H1 (cell line): Measurements from ENCODE around the gene TDRKH. TPM values are rescaled to one million over a fixed set of nuclear protein-coding genes. Genes with fewer than 3 reads are reported as not detected.

Experiments
- CTCF ChIA-PET: fragments of 300-600 bp; sonication (Branson Sonifier 250); formaldehyde crosslinking; loops from one replicate; lab custom pipeline; 2021; ENCODE audit not compliant: partially characterized antibody; lab: Charles Lee
- POLR2A ChIA-PET: fragments of 300-600 bp; sonication (Branson Sonifier 250); formaldehyde crosslinking; loops from one replicate; lab custom pipeline; 2021; ENCODE audit warnings: inconsistent platforms; ENCODE audit not compliant: partially characterized antibody; lab: Charles Lee
- DNase-seq, 2 experiments: peaks; one replicate each; pipeline versions ENCODE4 v3.0.0 to v3.0.0-alpha.2; 2010 to 2022; ENCODE audit warnings: low spot score in 2 of 2, low read depth in 1 of 2, mixed read lengths in 1 of 2
- FAIRE-seq: peaks from 2 replicates; lab custom pipeline; 2011; peaks lifted over from hg19 to GRCh38; lab: Jason Lieb, UNC
- H2AFZ ChIP-seq: 2 replicates; pipeline ENCODE4 v1.8.1; 2012; ENCODE audit warnings: low read length, inconsistent platforms
- H2AK5ac ChIP-seq: 2 replicates; pipeline ENCODE4 v1.6.1; 2013; ENCODE audit warnings: low read depth, low read length
- H2BK120ac ChIP-seq: replicated peaks from 2 replicates; pipeline ENCODE3; 2013; ENCODE audit warnings: low read depth, low read length, inconsistent platforms
- H2BK12ac ChIP-seq: 2 replicates; pipeline ENCODE4 v1.6.1; 2013; ENCODE audit warnings: low read depth, low read length
- H2BK15ac ChIP-seq: 2 replicates; pipeline ENCODE4 v1.6.1; 2013; ENCODE audit warnings: low read length
- H2BK20ac ChIP-seq: 2 replicates; pipeline ENCODE4 v1.6.1; 2013; ENCODE audit warnings: low read length
- H2BK5ac ChIP-seq: 2 replicates; pipeline ENCODE4 v1.6.1; 2013; ENCODE audit warnings: low read depth, low read length
- H3K14ac ChIP-seq: 2 replicates; pipeline ENCODE4 v1.6.1; 2013; ENCODE audit warnings: inconsistent platforms; ENCODE audit not compliant: insufficient read length
- H3K18ac ChIP-seq: 2 replicates; pipeline ENCODE4 v1.6.1; 2013; ENCODE audit warnings: low read length; ENCODE audit errors: extremely low read depth
- H3K23ac ChIP-seq: 2 replicates; pipeline ENCODE4 v1.6.1; 2013; ENCODE audit warnings: inconsistent platforms; ENCODE audit not compliant: insufficient read length
- H3K23me2 ChIP-seq: 2 replicates; pipeline ENCODE4 v1.6.1; 2013; ENCODE audit warnings: low read depth, low read length
- H3K27ac ChIP-seq: 2 replicates; pipeline ENCODE4 v1.6.1; 2011; ENCODE audit warnings: low read depth, low read length, inconsistent platforms
- H3K27me3 ChIP-seq, 4 experiments: replicated peaks in 1 of 4; 1 replicate in 1 of 4; 2 replicates in 3 of 4; pipeline versions ENCODE4 v1.6.1 to v1.8.1; 2011 to 2013; ENCODE audit warnings: low read length in 3 of 4, mild to moderate bottlenecking in 3 of 4, inconsistent platforms in 2 of 4, mixed read lengths in 2 of 4, moderate library complexity in 1 of 4; ENCODE audit not compliant: control insufficient read depth in 3 of 4, insufficient read depth in 3 of 4; ENCODE audit errors: extremely low read depth in 1 of 4
- H3K36me3 ChIP-seq, 4 experiments: 2 replicates each; pipeline versions ENCODE4 v1.6.1 to v1.8.1; 2011 to 2013; ENCODE audit warnings: mild to moderate bottlenecking in 4 of 4, low read length in 3 of 4, moderate library complexity in 2 of 4, control low read depth in 1 of 4, inconsistent platforms in 1 of 4; ENCODE audit not compliant: insufficient read depth in 4 of 4, control insufficient read depth in 2 of 4
- H3K4ac ChIP-seq: replicated peaks from 2 replicates; pipeline ENCODE3; 2013; ENCODE audit warnings: low read length, low read depth, mixed read lengths, inconsistent platforms; ENCODE audit not compliant: insufficient read length
- H3K4me1 ChIP-seq, 4 experiments: replicated peaks in 1 of 4; 1 replicate in 1 of 4; 2 replicates in 3 of 4; pipeline versions ENCODE4 v1.6.1 to v1.8.1; 2011 to 2013; ENCODE audit warnings: low read length in 3 of 4, inconsistent platforms in 2 of 4, mixed read lengths in 1 of 4; ENCODE audit not compliant: insufficient read depth in 4 of 4, control insufficient read depth in 3 of 4
- H3K4me2 ChIP-seq, 2 experiments: 2 replicates each; pipeline versions ENCODE4 v1.6.1 to v1.8.1; 2011 to 2013; ENCODE audit warnings: low read depth in 2 of 2, low read length in 2 of 2, control low read depth in 1 of 2, inconsistent platforms in 1 of 2, mild to moderate bottlenecking in 1 of 2; ENCODE audit not compliant: insufficient read depth in 1 of 2
- H3K4me3 ChIP-seq, 4 experiments: fragments of 200-600, 300-600 bp in 1 of 4; sonication (generic), shearing (Covaris generic), sonication (Bioruptor Twin) in 1 of 4; 2 replicates each; pipeline versions ENCODE4 v1.5.1 to v1.8.1; 2011 to 2016; ENCODE audit warnings: low read length in 4 of 4, low read depth in 3 of 4, control low read depth in 2 of 4, inconsistent platforms in 2 of 4, mild to moderate bottlenecking in 2 of 4, mixed read lengths in 1 of 4, moderate library complexity in 1 of 4; ENCODE audit not compliant: insufficient read depth in 2 of 4; ENCODE audit errors: extremely low read depth in 1 of 4
- H3K56ac ChIP-seq: replicated peaks from 2 replicates; pipeline ENCODE3; 2013; ENCODE audit warnings: low read depth, mild to moderate bottlenecking, mixed read lengths, low read length, inconsistent platforms; ENCODE audit not compliant: insufficient read length
- H3K79me1 ChIP-seq: 2 replicates; pipeline ENCODE4 v1.6.1; 2013; ENCODE audit warnings: low read depth, low read length, control low read depth
- H3K79me2 ChIP-seq, 2 experiments: 2 replicates each; pipeline versions ENCODE4 v1.6.1 to v1.8.1; 2012 to 2013; ENCODE audit warnings: low read length in 2 of 2, mild to moderate bottlenecking in 2 of 2, inconsistent platforms in 1 of 2; ENCODE audit not compliant: insufficient read depth in 2 of 2, control insufficient read depth in 1 of 2
- H3K9ac ChIP-seq, 4 experiments: replicated peaks in 1 of 4; 1 replicate in 1 of 4; 2 replicates in 3 of 4; pipeline versions ENCODE4 v1.6.1 to v1.8.1; 2011 to 2013; ENCODE audit warnings: low read depth in 3 of 4, low read length in 3 of 4, control low read depth in 2 of 4, mild to moderate bottlenecking in 2 of 4, moderate library complexity in 2 of 4, inconsistent platforms in 1 of 4; ENCODE audit errors: extremely low read depth in 1 of 4
- H3K9me3 ChIP-seq, 2 experiments: 2 replicates each; pipeline versions ENCODE4 v1.6.1 to v1.8.1; 2012 to 2013; ENCODE audit warnings: mild to moderate bottlenecking in 2 of 2, moderate library complexity in 2 of 2, control low read depth in 1 of 2, inconsistent platforms in 1 of 2, low read depth in 1 of 2, low read length in 1 of 2, mixed read lengths in 1 of 2; ENCODE audit not compliant: insufficient read depth in 2 of 2
- H4K20me1 ChIP-seq, 2 experiments: replicated peaks in 1 of 2; 2 replicates each; pipeline versions ENCODE3 to v1.8.1; 2011 to 2013; ENCODE audit warnings: inconsistent platforms in 2 of 2, low read length in 2 of 2, mild to moderate bottlenecking in 1 of 2; ENCODE audit not compliant: insufficient read depth in 2 of 2, control insufficient read depth in 1 of 2
- H4K5ac ChIP-seq: 2 replicates; pipeline ENCODE4 v1.6.1; 2013; ENCODE audit warnings: low read length, low read depth, mixed read lengths, inconsistent platforms; ENCODE audit not compliant: insufficient read length
- H4K8ac ChIP-seq: 2 replicates; pipeline ENCODE4 v1.8.0; 2013; ENCODE audit warnings: mild to moderate bottlenecking, moderate library complexity, low read length, inconsistent platforms; ENCODE audit not compliant: insufficient read depth; ENCODE audit errors: extremely low read depth
- H4K91ac ChIP-seq: replicated peaks from 2 replicates; pipeline ENCODE3; 2013; ENCODE audit warnings: low read length, mixed read lengths, inconsistent platforms; ENCODE audit not compliant: insufficient read length
- ATF3 ChIP-seq: IDR thresholded peaks from 2 replicates; pipeline ENCODE4 v1.6.1; 2011; ENCODE audit warnings: low read depth, mild to moderate bottlenecking, low read length; ENCODE audit not compliant: insufficient read depth
- BACH1 ChIP-seq: IDR thresholded peaks from 2 replicates; pipeline ENCODE4 v1.6.1; 2012; ENCODE audit warnings: low read length, improper control_type of control experiment
- BCL11A ChIP-seq, 2 experiments: IDR thresholded peaks; one replicate each; pipeline ENCODE4 v1.6.1; 2011; ENCODE audit warnings: low read depth in 2 of 2, low read length in 2 of 2, mild to moderate bottlenecking in 2 of 2
- JUN ChIP-seq: IDR thresholded peaks from 2 replicates; pipeline ENCODE4 v1.6.1; 2011; ENCODE audit warnings: low read depth, mild to moderate bottlenecking, improper control_type of control experiment, low read length
- SP2 ChIP-seq: IDR thresholded peaks from 2 replicates; pipeline ENCODE4 v1.6.1; 2012; ENCODE audit warnings: mild to moderate bottlenecking, low read length, inconsistent platforms
- TCF12 ChIP-seq: IDR thresholded peaks from 2 replicates; pipeline ENCODE4 v1.6.1; 2011; ENCODE audit warnings: low read depth, mild to moderate bottlenecking, low read length
- polyA plus RNA-seq, 7 experiments: library from polyadenylated mRNA; depleted of rRNA in 3 of 7; stranded (reverse) in 5 of 7; unstranded in 2 of 7; fragments of >200 nt in 5 of 7; fragments of 200-250 nt in 2 of 7; gene quantifications; 1 replicate in 5 of 7; 2 replicates in 1 of 7; 4 replicates in 1 of 7; pipeline versions ENCODE4 v1.2.1 to v1.2.3, GENCODE V29; 2011 to 2013; ENCODE audit warnings: missing spikeins in 2 of 7, mixed read lengths in 2 of 7
- total RNA-seq: library from RNA; stranded (reverse); fragmentation: NEBNext Ultra II Directional; extraction: Animal tissue kit (Norgen Biotek cat#: 25700); gene quantifications from 2 replicates; pipeline ENCODE4 v1.2.1, GENCODE V29; 2021
- TF ChIP-seq, protein P1 (sequence below): IDR thresholded peaks from 2 replicates; pipeline ENCODE4 v1.6.1; 2012; ENCODE audit warnings: inconsistent platforms

Gene TDRKH
- total and polyA plus RNA-seq, 2 of the 8 experiments (the other 6 are each of a cell fraction or from before 2014, with no cell fraction given) = 9.9 to 26.1 TPM

DNA sequence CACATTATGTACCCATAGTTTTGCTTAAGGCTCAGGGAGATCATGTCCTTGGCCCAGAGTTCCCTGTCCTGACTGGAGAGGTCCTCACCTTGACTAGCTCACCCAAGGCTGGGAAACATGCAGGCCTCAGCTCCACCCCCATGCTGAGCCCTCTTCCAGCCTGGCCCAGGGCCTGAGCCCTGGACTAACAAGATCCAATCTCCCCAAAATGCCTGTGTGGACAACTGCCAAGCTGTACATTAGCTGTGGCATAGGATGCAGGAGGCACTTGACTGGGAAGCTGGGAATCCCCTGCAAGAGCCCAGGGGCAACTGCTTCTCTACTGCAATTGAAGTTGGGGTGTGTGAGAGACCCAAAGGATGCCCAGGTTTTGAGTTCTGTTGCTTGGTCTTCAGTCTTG, 12.9 kb upstream of the TDRKH start:
- Histone ChIP-seq H3K9me3 (no peaks in the 10 kb centered on the region), H2BK12ac (0 out of 2 replicates have a peak overlapping the region, but pooled peaks have one; percentile 27), H3K79me2 (no peaks in the 10 kb centered on the region), H2AFZ (no peak overlapping the region), H3K27me3 (peaks cover 0 to 3% (median 1%) of the 10 kb centered on the region in 4 experiments; a peak in 1 of 7 replicates), H3K4ac (no peak overlapping the region), H4K20me1 (no peaks in the 10 kb centered on the region), H3K14ac (no peak overlapping the region), H4K5ac (no peak overlapping the region), H3K27ac (no peak overlapping the region), H3K79me1 (no peaks in the 10 kb centered on the region), H3K9ac (no peak overlapping the region), H2BK5ac (no peak overlapping the region), H4K91ac (no peak overlapping the region), H3K4me3 (no peak overlapping the region), H3K4me2 (no peak overlapping the region), H2BK20ac (no peak overlapping the region), H2AK5ac (no peak overlapping the region), H2BK15ac (no peak overlapping the region), H3K56ac (no peak overlapping the region), H3K23ac (no peak overlapping the region), H3K36me3 (no peaks in the 10 kb centered on the region), H4K8ac (no peak overlapping the region), H3K23me2 (no peaks in the 10 kb centered on the region), H3K4me1 (no peaks in the 10 kb centered on the region; a peak in 1 of 7 replicates), H2BK120ac (no peak overlapping the region), H3K18ac (no peak overlapping the region)
- CTCF ChIA-PET = interaction anchor here (0.6 to 2.4 kb wide), 7 partner anchors 9 to 1680 kb away, joined by 3 to 9 read pairs (median 7); partner anchors contain the start of gene TDRKH
- POLR2A ChIA-PET = interaction anchor here (0.8 to 3.2 kb wide), 2 partner anchors 40 to 1856 kb away, joined by 3 to 9 read pairs; partner anchors contain the start of gene MRPL9
- FAIRE-seq (no peak), DNase-seq (no peak)
- TF ChIP-seq JUN (no peak), BACH1 (no peak), SP2 (no peak), ATF3 (no peak), BCL11A (IDR thresholded peaks at IDR 0.05; ENCODE audit: low read depth in 2 of 2, low read length in 2 of 2) (no peak), TCF12 (no peak)
- TF ChIP-seq, protein P1, sequence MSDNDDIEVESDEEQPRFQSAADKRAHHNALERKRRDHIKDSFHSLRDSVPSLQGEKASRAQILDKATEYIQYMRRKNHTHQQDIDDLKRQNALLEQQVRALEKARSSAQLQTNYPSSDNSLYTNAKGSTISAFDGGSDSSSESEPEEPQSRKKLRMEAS = no peak
